Vagina (tissue), 2 donors: ENCODE measurements around the gene KLHL3.

Experiments used
- POLR2A ChIP-seq, 2 donors: fragments of 450-650 bp; IDR thresholded peaks; one replicate each; pipeline ENCODE4 v1.6.1; 2017; ENCODE audit warnings: antibody characterized with exemption in 2 of 2, mild to moderate bottlenecking in 2 of 2, moderate library complexity in 2 of 2
- TF ChIP-seq, protein P1 (sequence below), 3 experiments: fragments of 450-650 bp in 2 of 3; fragments of 200-600 bp in 1 of 3; sonication (generic) in 1 of 3; IDR thresholded peaks; one replicate each; pipeline ENCODE4 v1.5.1; 2017 to 2019; ENCODE audit warnings: antibody characterized with exemption in 3 of 3, mild to moderate bottlenecking in 2 of 3, moderate library complexity in 2 of 3

DNA sequence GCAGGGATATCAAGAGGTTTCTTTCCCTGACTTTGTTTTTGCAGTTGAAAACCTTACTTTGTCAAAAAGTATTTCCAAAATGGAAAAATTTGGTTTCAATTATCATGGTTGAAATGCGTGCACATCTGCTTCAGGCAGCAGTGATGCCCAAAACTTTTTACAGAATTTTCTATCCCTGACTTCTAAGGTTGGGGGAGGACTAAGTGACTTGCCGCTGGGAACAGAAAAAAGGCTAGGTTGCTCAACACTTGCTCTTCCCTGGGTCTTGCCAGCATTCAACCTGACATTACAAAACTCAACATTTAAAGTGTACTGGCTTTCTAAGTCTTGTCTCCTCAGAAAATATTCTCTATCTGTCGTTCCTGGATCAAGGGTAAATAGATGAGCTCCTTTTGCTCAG is 4.7 kb downstream of the KLHL3 start:
- TF ChIP-seq, protein P1, sequence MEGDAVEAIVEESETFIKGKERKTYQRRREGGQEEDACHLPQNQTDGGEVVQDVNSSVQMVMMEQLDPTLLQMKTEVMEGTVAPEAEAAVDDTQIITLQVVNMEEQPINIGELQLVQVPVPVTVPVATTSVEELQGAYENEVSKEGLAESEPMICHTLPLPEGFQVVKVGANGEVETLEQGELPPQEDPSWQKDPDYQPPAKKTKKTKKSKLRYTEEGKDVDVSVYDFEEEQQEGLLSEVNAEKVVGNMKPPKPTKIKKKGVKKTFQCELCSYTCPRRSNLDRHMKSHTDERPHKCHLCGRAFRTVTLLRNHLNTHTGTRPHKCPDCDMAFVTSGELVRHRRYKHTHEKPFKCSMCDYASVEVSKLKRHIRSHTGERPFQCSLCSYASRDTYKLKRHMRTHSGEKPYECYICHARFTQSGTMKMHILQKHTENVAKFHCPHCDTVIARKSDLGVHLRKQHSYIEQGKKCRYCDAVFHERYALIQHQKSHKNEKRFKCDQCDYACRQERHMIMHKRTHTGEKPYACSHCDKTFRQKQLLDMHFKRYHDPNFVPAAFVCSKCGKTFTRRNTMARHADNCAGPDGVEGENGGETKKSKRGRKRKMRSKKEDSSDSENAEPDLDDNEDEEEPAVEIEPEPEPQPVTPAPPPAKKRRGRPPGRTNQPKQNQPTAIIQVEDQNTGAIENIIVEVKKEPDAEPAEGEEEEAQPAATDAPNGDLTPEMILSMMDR (IDR thresholded peaks at IDR 0.05), result no peak
- no peak for TF ChIP-seq POLR2A (IDR thresholded peaks at IDR 0.05)
